GM21381 (cell line): ENCODE measurements around the gene SLC45A3.
"Not testable (repeated sequence)": the region's sequence is repeated elsewhere in the genome, so short reads cannot be mapped to it uniquely, and the experiment has no call there.

Experiments used
- ATAC-seq: cut with Tn5 transposase; IDR thresholded peaks from one replicate; pipeline ENCODE4 v1.9.1; 2021; ENCODE audit warnings: mild to moderate bottlenecking, moderate library complexity; ENCODE audit not compliant: unreplicated experiment

Gene SLC45A3

GRCh38 chr1:205680073-205680851 lies at the start of gene SLC45A3:
TSS of gene SLC45A3 (minus strand) at chr1:205680509. CDS start at chr1:205664656, 15,853 bp downstream.
- no peak for ATAC-seq

- ATAC-seq = no peak
Measured at GRCh38 chr1:205726619-205727125, 46.4 kb upstream of the SLC45A3 start.

- no peak for ATAC-seq
Measured at GRCh38 chr1:205725514-205725913, 45.2 kb upstream of the SLC45A3 start.

- ATAC-seq = not testable (repeated sequence)
Measured at GRCh38 chr1:205720740-205721139, 40.4 kb upstream of the SLC45A3 start.

- no peak for ATAC-seq
Measured at GRCh38 chr1:205719762-205720161, 39.5 kb upstream of the SLC45A3 start.

- ATAC-seq = no peak
Measured at GRCh38 chr1:205719015-205719414, 38.7 kb upstream of the SLC45A3 start.

GRCh38 chr1:205716371-205717132 lies 36.2 kb upstream of the SLC45A3 start:
- no peak for ATAC-seq

GRCh38 chr1:205715628-205716027 lies 35.3 kb upstream of the SLC45A3 start:
- ATAC-seq = no peak

- ATAC-seq = no peak
Measured at GRCh38 chr1:205714906-205715246, 34.6 kb upstream of the SLC45A3 start.

- ATAC-seq = no peak
Measured at GRCh38 chr1:205714190-205714905, 34.0 kb upstream of the SLC45A3 start.

GRCh38 chr1:205711105-205712048 lies 31.1 kb upstream of the SLC45A3 start:
- ATAC-seq = peak; percentile 60

- ATAC-seq = no peak
Measured at GRCh38 chr1:205710201-205711062, 30.1 kb upstream of the SLC45A3 start.

- ATAC-seq = no peak
Measured at GRCh38 chr1:205709640-205710039, 29.3 kb upstream of the SLC45A3 start.

GRCh38 chr1:205709059-205709398 lies 28.7 kb upstream of the SLC45A3 start:
- ATAC-seq = no peak

GRCh38 chr1:205706601-205707502 lies 26.5 kb upstream of the SLC45A3 start:
- no peak for ATAC-seq

GRCh38 chr1:205704903-205705302 lies 24.6 kb upstream of the SLC45A3 start:
- ATAC-seq = no peak

GRCh38 chr1:205703072-205703471 lies 22.8 kb upstream of the SLC45A3 start:
- ATAC-seq = no peak

GRCh38 chr1:205701891-205702290 lies 21.6 kb upstream of the SLC45A3 start:
- ATAC-seq = no peak
